Amniotic stem cell (primary cell): ENCODE measurements around the gene GDF9.
A peak's percentile ranks its signal among the peaks of the same experiment; 100 is the strongest.

ENCODE experiments used
- DNase-seq: peaks from one replicate; lab custom pipeline; 2025; lab: John Stamatoyannopoulos, UW

GDF9 gene

GRCh38 chr5:132866342-132867045 is at the start of gene GDF9, which contains the start of gene UQCRQ:
Gene GDF9 (minus strand): TSS chr5:132866469. CDS start chr5:132864533, 1,936 bp downstream.
Gene UQCRQ (plus strand): TSS chr5:132866642. CDS start chr5:132866882, 240 bp downstream.
- DNase-seq = peak; percentile 99

GRCh38 chr5:132915681-132916080 is 49.4 kb upstream of the GDF9 start:
- no peak for DNase-seq

GRCh38 chr5:132909702-132910101 is 43.4 kb upstream of the GDF9 start:
- no peak for DNase-seq

GRCh38 chr5:132907161-132907560 is 40.9 kb upstream of the GDF9 start:
- DNase-seq = no peak

GRCh38 chr5:132905938-132906337 is 39.7 kb upstream of the GDF9 start:
- DNase-seq = no peak

- no peak for DNase-seq
Observed at GRCh38 chr5:132901730-132902129, 35.5 kb upstream of the GDF9 start.

- no peak for DNase-seq
Observed at GRCh38 chr5:132901036-132901435, 34.8 kb upstream of the GDF9 start.

- no peak for DNase-seq
Observed at GRCh38 chr5:132898094-132898493, 31.8 kb upstream of the GDF9 start.

GRCh38 chr5:132896685-132897084 is 30.4 kb upstream of the GDF9 start:
- no peak for DNase-seq

GRCh38 chr5:132895719-132896305 is 29.5 kb upstream of the GDF9 start:
- DNase-seq = no peak

GRCh38 chr5:132890817-132891216 is 24.5 kb upstream of the GDF9 start:
- no peak for DNase-seq

GRCh38 chr5:132889501-132889900 is 23.2 kb upstream of the GDF9 start:
- no peak for DNase-seq

GRCh38 chr5:132887283-132887682 is 21.0 kb upstream of the GDF9 start:
- no peak for DNase-seq

- DNase-seq = no peak
Observed at GRCh38 chr5:132886064-132886823, 20.0 kb upstream of the GDF9 start.

- no peak for DNase-seq
Observed at GRCh38 chr5:132884548-132884947, 18.3 kb upstream of the GDF9 start.

- peak; percentile 55 for DNase-seq
Observed at GRCh38 chr5:132883261-132883834, 17.1 kb upstream of the GDF9 start.

GRCh38 chr5:132877938-132878337 is 11.7 kb upstream of the GDF9 start:
- no peak for DNase-seq

- DNase-seq = no peak
Observed at GRCh38 chr5:132877466-132877865, 11.2 kb upstream of the GDF9 start.

GRCh38 chr5:132876020-132876759 is 9.9 kb upstream of the GDF9 start:
- DNase-seq = no peak

GRCh38 chr5:132873930-132874271 is 7.6 kb upstream of the GDF9 start:
- DNase-seq = no peak

- no peak for DNase-seq
Observed at GRCh38 chr5:132873119-132873929, 7.1 kb upstream of the GDF9 start, which contains the start of gene LEAP2. Gene LEAP2 (plus strand): TSS chr5:132873668. CDS start chr5:132873695, 27 bp downstream.
